Left lung (tissue), 10 donors: ENCODE results near the gene RAB31. TPM values are rescaled to one million over a fixed set of nuclear protein-coding genes. Genes with fewer than 3 reads are reported as not detected.

Source experiments
- ATAC-seq: fragments of 200-7000 bp; cut with Tn5 transposase; one replicate; pipeline ENCODE4 v1.9.1; 2020; ENCODE audit warnings: moderate library complexity
- DNase-seq, 4 donors: peaks; one replicate each; pipeline ENCODE4 v3.0.0-alpha.2; 2013 to 2020
- H3K27ac ChIP-seq, 2 donors: fragments of 200-600 bp; sonication (generic) in 1 of 2; one replicate each; pipeline versions ENCODE4 v1.5.0 to v1.8.0; 2020 to 2021
- H3K27me3 ChIP-seq, 2 donors: fragments of 200-600 bp; sonication (generic) in 1 of 2; one replicate each; pipeline versions ENCODE4 v1.5.0 to v1.8.0; 2020 to 2021
- H3K36me3 ChIP-seq, 2 donors: fragments of 200-600 bp; sonication (generic) in 1 of 2; one replicate each; pipeline versions ENCODE4 v1.5.0 to v1.8.0; 2020 to 2021
- H3K4me1 ChIP-seq, 2 donors: fragments of 200-600 bp; one replicate each; pipeline ENCODE4 v1.8.0; 2021
- H3K4me3 ChIP-seq, 2 donors: fragments of 200-600 bp; sonication (generic) in 1 of 2; one replicate each; pipeline versions ENCODE4 v1.5.0 to v1.8.0; 2020 to 2021; ENCODE audit warnings: mild to moderate bottlenecking in 1 of 2
- H3K9me3 ChIP-seq, 2 donors: fragments of 200-600 bp; sonication (generic) in 1 of 2; one replicate each; pipeline versions ENCODE4 v1.5.0 to v1.8.0; 2020 to 2021
- CTCF ChIP-seq, 2 donors: fragments of 200-600 bp; sonication (generic) in 1 of 2; IDR thresholded peaks; one replicate each; pipeline versions ENCODE4 v1.5.0 to v1.8.0; 2021; ENCODE audit warnings: antibody characterized with exemption in 2 of 2
- intact Hi-C, 2 donors: fragments of 100-400 bp; cut with DNase I; formaldehyde crosslinking; loops; one replicate each; pipeline versions ENCODE4 v1.11.2 to v1.14.2; 2022
- polyA plus RNA-seq, 6 donors: library from polyadenylated mRNA; unstranded; fragments of 120-200 nt; gene quantifications; one replicate each; pipeline ENCODE4 v1.2.1, GENCODE V29; 2013; ENCODE audit not compliant: insufficient read length in 6 of 6
- total RNA-seq, 2 donors: library from RNA; stranded (reverse); fragmentation: NEBNext Ultra II Directional; extraction: Animal tissue kit (Norgen Biotek cat#: 25700); gene quantifications; one replicate each; pipeline ENCODE4 v1.2.1, GENCODE V29; 2021
- donor health status: DM: no; HTN: yes; CAD: no.
- donor health status: DM: no; HTN: no; CAD: no.

Gene RAB31
- total and polyA plus RNA-seq, 8 donors = 30.3 to 135 (median 37.3) TPM

- Histone ChIP-seq H3K27me3 (no peaks in the 10 kb centered on the region), H3K27ac (no peak overlapping the region), H3K9me3 (no peaks in the 10 kb centered on the region), H3K4me3 (no peak overlapping the region), H3K4me1 (peaks cover 0 to 4% of the 10 kb centered on the region in 2 donors), H3K36me3 (no peaks in the 10 kb centered on the region)
- ATAC-seq = no peak
- no peak for DNase-seq
- no peak for TF ChIP-seq CTCF (IDR thresholded peaks at IDR 0.05)
- intact Hi-C loops = no loop called here
Observed at GRCh38 chr18:9679125-9679524, 29.0 kb upstream of the RAB31 start.

- Histone ChIP-seq H3K36me3 (no peaks in the 10 kb centered on the region), H3K4me1 (peaks cover 0 to 23% of the 10 kb centered on the region in 2 donors), H3K27ac (no peak overlapping the region), H3K4me3 (no peak overlapping the region), H3K9me3 (no peaks in the 10 kb centered on the region), H3K27me3 (no peaks in the 10 kb centered on the region)
- DNase-seq (no peak), ATAC-seq (no peak)
- TF ChIP-seq CTCF (IDR thresholded peaks at IDR 0.05) = no peak
- intact Hi-C loops = no loop called here
Observed at GRCh38 chr18:9681217-9681616, 26.9 kb upstream of the RAB31 start.

GRCh38 chr18:9682572-9682971, 25.5 kb upstream of the RAB31 start:
- H3K36me3 ChIP-seq = no peaks in the 10 kb centered on the region
- no peaks in the 10 kb centered on the region for H3K9me3 ChIP-seq
- H3K27me3 ChIP-seq = no peaks in the 10 kb centered on the region
- intact Hi-C loops = no loop called here
- no peak overlapping the region for H3K4me3 ChIP-seq
- peaks cover 0 to 23% of the 10 kb centered on the region in 2 donors for H3K4me1 ChIP-seq
- DNase-seq = no peak
- no peak for TF ChIP-seq CTCF (IDR thresholded peaks at IDR 0.05)
- no peak for ATAC-seq
- H3K27ac ChIP-seq = no peak overlapping the region

- peak; percentile 85 for ATAC-seq
- Histone ChIP-seq H3K27me3 (no peaks in the 10 kb centered on the region), H3K4me3 (no peak overlapping the region), H3K27ac (peak overlapping the region; percentile 69 to 74), H3K9me3 (no peaks in the 10 kb centered on the region), H3K36me3 (no peaks in the 10 kb centered on the region), H3K4me1 (peaks cover 0 to 23% of the 10 kb centered on the region in 2 donors)
- no peak for DNase-seq
- TF ChIP-seq CTCF (IDR thresholded peaks at IDR 0.05) = no peak
- intact Hi-C loops = no loop called here
Observed at GRCh38 chr18:9683418-9684396, 24.4 kb upstream of the RAB31 start.

GRCh38 chr18:9684881-9685614, 23.1 kb upstream of the RAB31 start:
- DNase-seq (no peak), ATAC-seq (peak; percentile 27)
- H3K4me3 ChIP-seq = no peak overlapping the region
- intact Hi-C loops = no loop called here
- TF ChIP-seq CTCF (IDR thresholded peaks at IDR 0.05) = no peak
- H3K4me1 ChIP-seq = peaks cover 0 to 23% of the 10 kb centered on the region in 2 donors
- no peaks in the 10 kb centered on the region for H3K36me3 ChIP-seq
- H3K27ac ChIP-seq = peak overlapping the region; percentile 69 to 74
- H3K27me3 ChIP-seq = no peaks in the 10 kb centered on the region
- H3K9me3 ChIP-seq = no peaks in the 10 kb centered on the region
